Measurements from ENCODE around the gene ADGRG4. TPM values are rescaled to one million over a fixed set of nuclear protein-coding genes. Genes with fewer than 3 reads are reported as not detected.

The ADGRG4 gene
- polyA plus RNA-seq, 1 donor from 2014 or later: not detected

- Histone ChIP-seq H4K20me1 (ENCODE audit: insufficient read depth) (no peaks in the 10 kb centered on the region), H3K27ac (ENCODE audit: low read length) (no peak overlapping the region), H3K4me3 (ENCODE audit: low read length) (no peak overlapping the region), H3K79me2 (replicated peaks; ENCODE audit: insufficient read depth, low read length) (no peaks in the 10 kb centered on the region), H3K27me3 (ENCODE audit: insufficient read depth, low read depth, low read length) (no peaks in the 10 kb centered on the region), H3F3A (ENCODE audit: insufficient read depth, low read length, poor library complexity, severe bottlenecking) (no peaks in the 10 kb centered on the region), H3K9ac (ENCODE audit: low read length) (no peak overlapping the region), H3K9me3 (ENCODE audit: low read length) (no peaks in the 10 kb centered on the region), H3K4me2 (ENCODE audit: low read length) (no peak overlapping the region), H3K9me2 (ENCODE audit: insufficient read depth, low read length) (no peaks in the 10 kb centered on the region), H3K36me3 (ENCODE audit: insufficient read depth, low read length) (no peaks in the 10 kb centered on the region), H2AFZ (ENCODE audit: low read depth, low read length) (no peak overlapping the region)
- no peak for TF ChIP-seq REST (IDR thresholded peaks at IDR 0.05; ENCODE audit: borderline replicate concordance)
- TF ChIP-seq POLR2AphosphoS5 (IDR thresholded peaks at IDR 0.05): no peak
- no peak for TF ChIP-seq CTCF (IDR thresholded peaks at IDR 0.05; ENCODE audit: poor library complexity, severe bottlenecking)
- no peak for TF ChIP-seq RAD21 (conservative IDR thresholded peaks at IDR 0.05)
- no peak for TF ChIP-seq MXI1 (conservative IDR thresholded peaks at IDR 0.05; ENCODE audit: poor library complexity, severe bottlenecking)
- no peak for TF ChIP-seq TAF1 (IDR thresholded peaks at IDR 0.05; ENCODE audit: low read depth)
- no peak for TF ChIP-seq EP300 (conservative IDR thresholded peaks at IDR 0.05; ENCODE audit: poor library complexity, severe bottlenecking)
- no peak for TF ChIP-seq EZH2 (IDR thresholded peaks at IDR 0.05; ENCODE audit: borderline replicate concordance, insufficient read depth, low read length, poor library complexity, severe bottlenecking)
- TF ChIP-seq SMC3 (conservative IDR thresholded peaks at IDR 0.05; ENCODE audit: poor library complexity): no peak
These were observed 33.9 kb upstream of the ADGRG4 start for GRCh38 chrX:136266828-136267227.

- H3K9ac ChIP-seq (ENCODE audit: low read length): no peak overlapping the region
- no peaks in the 10 kb centered on the region for H3K79me2 ChIP-seq (replicated peaks; ENCODE audit: insufficient read depth, low read length)
- no peak overlapping the region for H2AFZ ChIP-seq (ENCODE audit: low read depth, low read length)
- no peaks in the 10 kb centered on the region for H3K9me3 ChIP-seq (ENCODE audit: low read length)
- H3K4me3 ChIP-seq (ENCODE audit: low read length): no peak overlapping the region
- H3K27ac ChIP-seq (ENCODE audit: low read length): no peak overlapping the region
- no peaks in the 10 kb centered on the region for H3F3A ChIP-seq (ENCODE audit: insufficient read depth, low read length, poor library complexity, severe bottlenecking)
- peak; percentile 82 for TF ChIP-seq RAD21 (conservative IDR thresholded peaks at IDR 0.05)
- TF ChIP-seq CTCF (IDR thresholded peaks at IDR 0.05; ENCODE audit: poor library complexity, severe bottlenecking): peak; percentile 77
- no peak for TF ChIP-seq REST (IDR thresholded peaks at IDR 0.05; ENCODE audit: borderline replicate concordance)
- TF ChIP-seq SMC3 (conservative IDR thresholded peaks at IDR 0.05; ENCODE audit: poor library complexity): peak; percentile 85
- no peak for TF ChIP-seq MXI1 (conservative IDR thresholded peaks at IDR 0.05; ENCODE audit: poor library complexity, severe bottlenecking)
- H3K27me3 ChIP-seq (ENCODE audit: insufficient read depth, low read depth, low read length): no peaks in the 10 kb centered on the region
- H3K9me2 ChIP-seq (ENCODE audit: insufficient read depth, low read length): no peaks in the 10 kb centered on the region
- no peaks in the 10 kb centered on the region for H4K20me1 ChIP-seq (ENCODE audit: insufficient read depth)
- H3K36me3 ChIP-seq (ENCODE audit: insufficient read depth, low read length): no peaks in the 10 kb centered on the region
- no peak overlapping the region for H3K4me2 ChIP-seq (ENCODE audit: low read length)
These were observed 32.4 kb upstream of the ADGRG4 start for GRCh38 chrX:136268051-136269048.
